Astrocyte (in vitro differentiated cells and primary cell): ENCODE data around the gene DAPP1. TPM values are rescaled to one million over a fixed set of nuclear protein-coding genes. Genes with fewer than 3 reads are reported as not detected.

Experiments used
- DNase-seq: peaks from one replicate; pipeline ENCODE4 v3.0.0-alpha.2; 2010; ENCODE audit warnings: low read depth
- FAIRE-seq: peaks from 2 replicates; lab custom pipeline; 2011; peaks lifted over from hg19 to GRCh38; lab: Jason Lieb, UNC
- H2AFZ ChIP-seq: 2 replicates; pipeline ENCODE4 v1.6.0; 2012; ENCODE audit warnings: low read depth, low read length, inconsistent platforms
- H3K27ac ChIP-seq: 2 replicates; pipeline ENCODE4 v1.5.1; 2011; ENCODE audit warnings: low read depth, low read length, inconsistent platforms
- H3K27me3 ChIP-seq: 2 replicates; pipeline ENCODE4 v1.6.0; 2011; ENCODE audit warnings: low read length, inconsistent platforms; ENCODE audit not compliant: insufficient read depth
- H3K36me3 ChIP-seq: 2 replicates; pipeline ENCODE4 v1.5.1; 2011; ENCODE audit warnings: low read length, inconsistent platforms; ENCODE audit not compliant: insufficient read depth
- H3K4me1 ChIP-seq: 2 replicates; pipeline ENCODE4 v1.5.1; 2011; ENCODE audit warnings: low read length, inconsistent platforms; ENCODE audit not compliant: insufficient read depth
- H3K4me2 ChIP-seq: 2 replicates; pipeline ENCODE4 v1.6.0; 2012; ENCODE audit warnings: low read length, inconsistent platforms
- H3K4me3 ChIP-seq: 2 replicates; pipeline ENCODE4 v1.5.1; 2011; ENCODE audit warnings: low read depth, mild to moderate bottlenecking, low read length, inconsistent platforms; ENCODE audit not compliant: insufficient read depth
- H3K79me2 ChIP-seq: 2 replicates; pipeline ENCODE4 v1.6.0; 2012; ENCODE audit warnings: mild to moderate bottlenecking, low read length, inconsistent platforms; ENCODE audit not compliant: insufficient read depth
- H3K9ac ChIP-seq: 2 replicates; pipeline ENCODE4 v1.6.0; 2012; ENCODE audit warnings: mild to moderate bottlenecking, low read length, inconsistent platforms
- H3K9me3 ChIP-seq: 2 replicates; pipeline ENCODE4 v1.5.1; 2012; ENCODE audit warnings: low read depth, mild to moderate bottlenecking, low read length, inconsistent platforms; ENCODE audit not compliant: insufficient read depth
- H4K20me1 ChIP-seq: 2 replicates; pipeline ENCODE4 v1.6.0; 2012; ENCODE audit warnings: low read length, inconsistent platforms; ENCODE audit not compliant: insufficient read depth
- H3K27ac Mint-ChIP-seq: one replicate; pipeline ENCODE4 v1.8.0; 2021; ENCODE audit warnings: mild to moderate bottlenecking, mixed read lengths; ENCODE audit not compliant: unreplicated experiment
- H3K27me3 Mint-ChIP-seq: one replicate; pipeline ENCODE4 v1.8.0; 2021; ENCODE audit warnings: low read depth, mixed read lengths; ENCODE audit not compliant: unreplicated experiment
- H3K36me3 Mint-ChIP-seq: one replicate; pipeline ENCODE4 v1.8.0; 2021; ENCODE audit warnings: low read depth, mixed read lengths; ENCODE audit not compliant: unreplicated experiment
- H3K4me1 Mint-ChIP-seq: one replicate; pipeline ENCODE4 v1.8.0; 2021; ENCODE audit warnings: low read depth, mixed read lengths; ENCODE audit not compliant: unreplicated experiment
- H3K4me3 Mint-ChIP-seq: one replicate; pipeline ENCODE4 v1.8.0; 2021; ENCODE audit warnings: mild to moderate bottlenecking, moderate library complexity, mixed read lengths; ENCODE audit not compliant: unreplicated experiment
- H3K9me3 Mint-ChIP-seq: one replicate; pipeline ENCODE4 v1.8.0; 2021; ENCODE audit warnings: mild to moderate bottlenecking, mixed read lengths; ENCODE audit not compliant: unreplicated experiment
- EZH2 ChIP-seq: IDR thresholded peaks from 2 replicates; pipeline ENCODE4 v1.6.1; 2012; ENCODE audit warnings: mild to moderate bottlenecking, low read length, inconsistent platforms; ENCODE audit not compliant: insufficient read depth
- total RNA-seq: library from RNA; stranded (reverse); gene quantifications from 2 replicates; pipeline ENCODE4 v1.2.1, GENCODE V29; 2021
- TF ChIP-seq, protein P1 (sequence below): IDR thresholded peaks from 2 replicates; pipeline ENCODE4 v1.5.1; 2011; ENCODE audit warnings: low read depth, mild to moderate bottlenecking, inconsistent platforms, low read length, moderate library complexity; ENCODE audit not compliant: insufficient read depth

Gene DAPP1
- total RNA-seq, 1 donor from 2014 or later, result 0.59 TPM

DNA sequence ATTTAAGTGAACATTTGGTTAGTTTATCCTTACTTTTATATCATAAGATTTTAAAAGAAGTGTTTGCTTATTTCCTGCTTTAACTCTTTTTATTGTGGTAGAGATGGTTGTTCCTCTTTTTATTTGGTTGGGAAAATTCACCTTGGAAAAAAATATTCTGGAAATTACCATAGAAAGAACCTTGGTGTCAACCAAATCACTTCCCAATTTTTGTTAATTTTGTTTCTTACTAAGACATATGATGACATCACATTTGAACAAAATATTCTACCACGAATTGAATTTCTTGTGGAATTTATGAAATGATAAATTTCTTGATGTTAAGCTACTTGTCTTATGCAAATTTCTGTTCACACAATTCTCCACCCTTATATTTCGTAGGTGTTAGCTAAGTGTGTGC is 43.9 kb downstream of the DAPP1 start:
- FAIRE-seq (no peak), DNase-seq (no peak)
- H3K9me3 Mint-ChIP-seq, result no peaks in the 10 kb centered on the region
- H3K4me2 ChIP-seq, result no peak overlapping the region
- H3K36me3 Mint-ChIP-seq, result no peaks in the 10 kb centered on the region
- no peak overlapping the region for H3K4me3 Mint-ChIP-seq
- no peaks in the 10 kb centered on the region for H4K20me1 ChIP-seq
- no peak overlapping the region for H3K4me3 ChIP-seq
- H3K36me3 ChIP-seq, result no peaks in the 10 kb centered on the region
- no peak overlapping the region for H3K27ac ChIP-seq
- H3K27me3 Mint-ChIP-seq, result no peaks in the 10 kb centered on the region
- H3K9me3 ChIP-seq, result no peaks in the 10 kb centered on the region
- H3K27ac Mint-ChIP-seq, result no peak overlapping the region
- no peaks in the 10 kb centered on the region for H3K27me3 ChIP-seq
- H3K79me2 ChIP-seq, result no peaks in the 10 kb centered on the region
- H3K9ac ChIP-seq, result no peak overlapping the region
- no peaks in the 10 kb centered on the region for H3K4me1 ChIP-seq
- H3K4me1 Mint-ChIP-seq, result peaks cover 12% of the 10 kb centered on the region
- TF ChIP-seq, protein P1, sequence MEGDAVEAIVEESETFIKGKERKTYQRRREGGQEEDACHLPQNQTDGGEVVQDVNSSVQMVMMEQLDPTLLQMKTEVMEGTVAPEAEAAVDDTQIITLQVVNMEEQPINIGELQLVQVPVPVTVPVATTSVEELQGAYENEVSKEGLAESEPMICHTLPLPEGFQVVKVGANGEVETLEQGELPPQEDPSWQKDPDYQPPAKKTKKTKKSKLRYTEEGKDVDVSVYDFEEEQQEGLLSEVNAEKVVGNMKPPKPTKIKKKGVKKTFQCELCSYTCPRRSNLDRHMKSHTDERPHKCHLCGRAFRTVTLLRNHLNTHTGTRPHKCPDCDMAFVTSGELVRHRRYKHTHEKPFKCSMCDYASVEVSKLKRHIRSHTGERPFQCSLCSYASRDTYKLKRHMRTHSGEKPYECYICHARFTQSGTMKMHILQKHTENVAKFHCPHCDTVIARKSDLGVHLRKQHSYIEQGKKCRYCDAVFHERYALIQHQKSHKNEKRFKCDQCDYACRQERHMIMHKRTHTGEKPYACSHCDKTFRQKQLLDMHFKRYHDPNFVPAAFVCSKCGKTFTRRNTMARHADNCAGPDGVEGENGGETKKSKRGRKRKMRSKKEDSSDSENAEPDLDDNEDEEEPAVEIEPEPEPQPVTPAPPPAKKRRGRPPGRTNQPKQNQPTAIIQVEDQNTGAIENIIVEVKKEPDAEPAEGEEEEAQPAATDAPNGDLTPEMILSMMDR, result no peak
- TF ChIP-seq EZH2, result no peak
- no peak overlapping the region for H2AFZ ChIP-seq

DNA sequence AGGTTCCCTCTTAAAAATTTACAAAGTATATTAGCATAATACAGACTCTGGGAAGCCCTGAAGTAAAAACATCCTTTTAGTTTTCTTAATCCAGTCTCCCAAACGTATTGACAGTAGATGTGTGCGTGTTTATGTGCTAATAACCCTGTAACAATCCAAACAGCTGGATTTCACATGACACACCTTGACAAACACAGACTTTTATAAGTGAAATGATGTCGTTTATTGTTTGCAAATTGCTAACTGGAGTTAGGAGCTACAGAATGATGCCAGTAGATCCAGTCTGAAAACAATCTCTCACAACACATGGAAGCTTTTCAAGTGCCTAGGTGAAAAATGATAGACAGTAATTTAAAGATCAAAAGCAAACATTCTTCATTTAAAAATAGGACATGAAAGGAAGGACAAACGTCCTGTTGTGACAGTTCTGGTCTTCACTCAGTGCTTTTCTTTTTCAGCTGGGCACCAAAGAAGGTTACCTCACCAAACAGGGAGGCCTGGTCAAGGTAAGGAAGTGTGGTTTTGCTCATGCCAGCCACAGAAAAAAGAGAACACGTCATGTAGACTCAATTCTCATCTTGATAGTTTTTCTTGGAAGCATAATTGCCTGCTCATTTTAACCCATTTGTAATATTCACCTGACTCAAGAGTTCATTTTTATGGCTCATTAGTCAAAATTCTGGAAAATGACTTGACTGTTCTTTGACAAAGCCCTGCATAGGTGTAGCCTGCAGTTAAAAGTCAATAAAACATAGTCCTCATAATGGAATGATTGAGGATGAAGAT is 44.7 kb downstream of the DAPP1 start:
- H3K79me2 ChIP-seq, result no peaks in the 10 kb centered on the region
- no peak for FAIRE-seq

More for the DNA sequence above, 44.7 kb downstream of the DAPP1 start:
- Mint-ChIP-seq H3K27me3 (no peaks in the 10 kb centered on the region), H3K4me3 (no peak overlapping the region), H3K9me3 (no peaks in the 10 kb centered on the region), H3K27ac (no peak overlapping the region), H3K36me3 (no peaks in the 10 kb centered on the region), H3K4me1 (peaks cover 8% of the 10 kb centered on the region)
- TF ChIP-seq EZH2, result no peak
- TF ChIP-seq, protein P1, result no peak
- Histone ChIP-seq H3K27ac (no peak overlapping the region), H3K36me3 (no peaks in the 10 kb centered on the region), H2AFZ (no peak overlapping the region), H3K9ac (no peak overlapping the region), H3K4me3 (no peak overlapping the region), H3K4me1 (no peaks in the 10 kb centered on the region), H4K20me1 (no peaks in the 10 kb centered on the region), H3K4me2 (no peak overlapping the region), H3K27me3 (no peaks in the 10 kb centered on the region), H3K9me3 (no peaks in the 10 kb centered on the region)
- no peak for DNase-seq
